GM18508 (cell line): ENCODE data around the gene PKN3.
"Not testable (repeated sequence)": the region's sequence is repeated elsewhere in the genome, so short reads cannot be mapped to it uniquely, and the experiment has no call there.

Experiments used
- ATAC-seq: cut with Tn5 transposase; IDR thresholded peaks from one replicate; pipeline ENCODE4 v1.9.1; 2021; ENCODE audit warnings: moderate number of reproducible peaks; ENCODE audit not compliant: insufficient read depth, unreplicated experiment

The PKN3 gene

GRCh38 chr9:128689820-128690683 lies 12.3 kb upstream of the PKN3 start:
- no peak for ATAC-seq

GRCh38 chr9:128690684-128691034 lies 11.6 kb upstream of the PKN3 start:
- ATAC-seq = no peak

- ATAC-seq = not testable (repeated sequence)
Observed at GRCh38 chr9:128693738-128694137, 8.6 kb upstream of the PKN3 start.

- no peak for ATAC-seq
Observed at GRCh38 chr9:128694344-128694743, 8.0 kb upstream of the PKN3 start.

GRCh38 chr9:128696923-128697707 lies 5.2 kb upstream of the PKN3 start:
- ATAC-seq = no peak

- not testable (repeated sequence) for ATAC-seq
Observed at GRCh38 chr9:128699096-128699795, 3.1 kb upstream of the PKN3 start.

GRCh38 chr9:128701227-128701854 lies 962 bp upstream of the PKN3 start:
- ATAC-seq = no peak

- ATAC-seq = no peak
Observed at GRCh38 chr9:128702949-128703615, 779 bp downstream of the PKN3 start.

- no peak for ATAC-seq
Observed at GRCh38 chr9:128703616-128704355, 1.5 kb downstream of the PKN3 start.

- ATAC-seq = no peak
Observed at GRCh38 chr9:128704356-128704670, 2.0 kb downstream of the PKN3 start.

- ATAC-seq = no peak
Observed at GRCh38 chr9:128705051-128705965, 3.0 kb downstream of the PKN3 start.

GRCh38 chr9:128706045-128706444 lies 3.7 kb downstream of the PKN3 start:
- ATAC-seq = no peak

- ATAC-seq = no peak
Observed at GRCh38 chr9:128706671-128707381, 4.5 kb downstream of the PKN3 start.

GRCh38 chr9:128707446-128707845 lies 5.1 kb downstream of the PKN3 start:
- ATAC-seq = no peak

GRCh38 chr9:128712451-128713410 lies 10.4 kb downstream of the PKN3 start:
- ATAC-seq = no peak

GRCh38 chr9:128713411-128713780 lies 11.1 kb downstream of the PKN3 start:
- no peak for ATAC-seq
